Calu3 (cell line): ENCODE data around the gene MAP3K10. TPM values are rescaled to one million over a fixed set of nuclear protein-coding genes. Genes with fewer than 3 reads are reported as not detected.

Source experiments
- BruUV-seq: library from RNA; stranded (reverse); fragments of 400-500 nt; replicated peaks from 2 replicates; lab custom pipeline; 2021; lab: Mats Ljungman, UMichigan
- CTCF ChIA-PET: fragments of 300-600 bp; sonication (Branson Sonifier 250); formaldehyde crosslinking; loops from one replicate; lab custom pipeline; 2022; ENCODE audit warnings: antibody characterized with exemption; lab: Charles Lee
- DNase-seq: peaks from one replicate; pipeline ENCODE4 v3.0.0; 2022
- H3K27ac Mint-ChIP-seq: one replicate; pipeline ENCODE4 v1.8.0; 2022; ENCODE audit warnings: mixed read lengths; ENCODE audit not compliant: unreplicated experiment
- H3K27me3 Mint-ChIP-seq: one replicate; pipeline ENCODE4 v1.8.0; 2022; ENCODE audit warnings: mixed read lengths; ENCODE audit not compliant: unreplicated experiment
- H3K36me3 Mint-ChIP-seq: one replicate; pipeline ENCODE4 v1.8.0; 2022; ENCODE audit warnings: mild to moderate bottlenecking, moderate library complexity, mixed read lengths; ENCODE audit not compliant: insufficient read depth, unreplicated experiment
- H3K4me1 Mint-ChIP-seq: one replicate; pipeline ENCODE4 v1.8.0; 2022; ENCODE audit warnings: mild to moderate bottlenecking, low read depth, mixed read lengths; ENCODE audit not compliant: unreplicated experiment
- H3K4me3 Mint-ChIP-seq: one replicate; pipeline ENCODE4 v1.8.0; 2022; ENCODE audit warnings: mild to moderate bottlenecking, low read depth, moderate library complexity, mixed read lengths; ENCODE audit not compliant: unreplicated experiment
- H3K9me3 Mint-ChIP-seq: one replicate; pipeline ENCODE4 v1.8.0; 2022; ENCODE audit warnings: low read depth, mixed read lengths; ENCODE audit not compliant: unreplicated experiment
- CTCF ChIP-seq: fragments of 200-600 bp; IDR thresholded peaks from one replicate; pipeline ENCODE4 v1.8.0; 2022; ENCODE audit warnings: antibody characterized with exemption; ENCODE audit not compliant: unreplicated experiment
- intact Hi-C: fragments of 100-400 bp; cut with micrococcal nuclease; formaldehyde crosslinking; loops from one replicate; pipeline ENCODE4 v1.10.0; 2022; ENCODE audit not compliant: unreplicated experiment
- total RNA-seq: library from RNA; stranded (reverse); gene quantifications from 2 replicates; pipeline ENCODE4 v1.2.3, GENCODE V29; 2022

MAP3K10 gene
- total RNA-seq, 1 experiment from 2014 or later = 30.5 TPM

GRCh38 chr19:40208602-40209001, 17.4 kb downstream of the MAP3K10 start:
- no peaks in the 10 kb centered on the region for H3K4me1 Mint-ChIP-seq
- no peak overlapping the region for H3K27ac Mint-ChIP-seq
- no peaks in the 10 kb centered on the region for H3K9me3 Mint-ChIP-seq
- intact Hi-C loops = no loop called here
- DNase-seq = no peak
- no peak overlapping the region for H3K4me3 Mint-ChIP-seq
- H3K36me3 Mint-ChIP-seq = peaks cover 9% of the 10 kb centered on the region
- TF ChIP-seq CTCF = no peak
- no peaks in the 10 kb centered on the region for H3K27me3 Mint-ChIP-seq
- BruUV-seq = no TSS peak
- CTCF ChIA-PET = interaction anchor here (0.6 kb wide), 1 partner anchor 311 kb away, joined by 6 read pairs; no protein-coding TSS in a partner anchor

DNA sequence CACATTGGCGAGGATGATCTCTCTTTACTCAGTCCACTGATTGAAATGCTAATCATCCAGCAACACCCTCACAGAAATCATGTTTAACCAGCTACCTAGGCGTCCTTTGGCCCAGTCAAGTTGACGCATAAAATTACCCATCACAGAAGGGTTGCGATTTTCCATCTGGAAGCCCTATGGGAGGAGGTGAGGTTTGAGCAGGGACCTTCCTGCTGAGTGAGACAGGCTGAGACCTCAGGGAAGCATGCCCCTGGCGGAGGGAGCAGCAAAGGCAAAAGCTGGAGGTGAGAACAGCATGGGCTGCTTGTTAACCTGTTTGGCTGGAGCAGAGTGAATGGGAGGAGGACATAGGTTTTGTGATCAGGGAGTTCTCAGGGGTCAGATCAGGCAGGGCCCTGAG, 19.7 kb downstream of the MAP3K10 start:
- Mint-ChIP-seq H3K4me3 (no peak overlapping the region), H3K36me3 (peaks cover 9% of the 10 kb centered on the region), H3K4me1 (no peaks in the 10 kb centered on the region), H3K9me3 (no peaks in the 10 kb centered on the region), H3K27ac (no peak overlapping the region), H3K27me3 (peaks cover 1% of the 10 kb centered on the region)
- DNase-seq = no peak
- no peak for TF ChIP-seq CTCF
- CTCF ChIA-PET = interaction anchor here (0.7 kb wide), 1 partner anchor 125 kb away, joined by 3 read pairs; no protein-coding TSS in a partner anchor
- intact Hi-C loops = no loop called here
- no TSS peak for BruUV-seq

DNA sequence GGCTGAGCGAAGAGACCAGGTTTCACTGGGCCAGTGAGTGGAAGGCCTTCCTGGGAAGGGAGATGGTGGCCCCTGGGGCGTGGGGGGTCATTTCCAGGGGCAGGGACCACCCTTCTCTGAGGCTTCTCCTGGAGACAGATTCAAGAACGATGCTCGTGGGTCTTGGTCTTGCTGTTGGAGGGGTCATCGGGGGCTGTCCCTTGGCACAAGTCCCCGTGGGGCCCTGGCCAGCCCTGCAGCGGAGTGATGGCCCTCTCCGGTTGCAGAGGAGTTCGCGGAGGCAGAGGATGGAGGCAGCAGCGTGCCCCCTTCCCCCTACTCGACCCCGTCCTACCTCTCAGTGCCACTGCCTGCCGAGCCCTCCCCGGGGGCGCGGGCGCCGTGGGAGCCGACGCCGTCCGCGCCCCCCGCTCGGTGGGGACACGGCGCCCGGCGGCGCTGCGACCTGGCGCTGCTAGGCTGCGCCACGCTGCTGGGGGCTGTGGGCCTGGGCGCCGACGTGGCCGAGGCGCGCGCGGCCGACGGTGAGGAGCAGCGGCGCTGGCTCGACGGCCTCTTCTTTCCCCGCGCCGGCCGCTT, 22.1 kb downstream of the MAP3K10 start:
- CTCF ChIA-PET = no interaction called here
- intact Hi-C loops = no loop called here
- H3K27ac Mint-ChIP-seq = no peak overlapping the region
- peaks cover 16% of the 10 kb centered on the region for H3K27me3 Mint-ChIP-seq
- H3K4me3 Mint-ChIP-seq = no peak overlapping the region
- peaks cover 24% of the 10 kb centered on the region for H3K36me3 Mint-ChIP-seq
- TF ChIP-seq CTCF = no peak
- peaks cover 12% of the 10 kb centered on the region for H3K4me1 Mint-ChIP-seq
- DNase-seq = no peak
- H3K9me3 Mint-ChIP-seq = no peaks in the 10 kb centered on the region
- BruUV-seq = no TSS peak

- no peak overlapping the region for H3K27ac Mint-ChIP-seq
- no peak for TF ChIP-seq CTCF
- H3K27me3 Mint-ChIP-seq = peaks cover 16% of the 10 kb centered on the region
- H3K9me3 Mint-ChIP-seq = no peaks in the 10 kb centered on the region
- H3K4me3 Mint-ChIP-seq = no peak overlapping the region
- peaks cover 24% of the 10 kb centered on the region for H3K36me3 Mint-ChIP-seq
- intact Hi-C loops = no loop called here
- CTCF ChIA-PET = interaction anchor here (0.6 kb wide), 1 partner anchor 69 kb away, joined by 4 read pairs; no protein-coding TSS in a partner anchor
- no peak for DNase-seq
- BruUV-seq = no TSS peak
- H3K4me1 Mint-ChIP-seq = peaks cover 17% of the 10 kb centered on the region
Measured at GRCh38 chr19:40213882-40214570, 22.8 kb downstream of the MAP3K10 start.
